ENCODE results near the gene PKN2.

The PKN2 gene

DNA sequence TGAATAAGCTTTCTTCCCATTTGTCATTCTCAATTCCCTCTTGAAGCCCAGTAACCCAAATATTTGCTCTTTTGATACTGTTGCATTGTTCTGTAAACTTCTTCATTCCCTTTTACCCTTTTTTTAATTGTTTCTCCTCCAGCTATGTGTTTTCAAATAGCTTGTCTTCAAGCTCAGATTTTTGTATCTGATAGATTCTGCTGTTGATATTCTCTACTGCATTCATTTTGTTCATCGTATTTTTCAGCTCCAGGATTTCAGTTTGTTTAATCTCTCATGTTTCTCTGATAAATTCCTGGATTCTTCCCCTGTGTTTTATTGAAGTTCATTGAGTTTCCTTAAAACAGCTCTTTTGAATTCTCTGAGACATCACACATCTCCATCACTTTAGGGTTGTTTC lies 51.8 kb downstream of the PKN2 start:
- no peak for DNase-seq

GRCh38 chr1:88736633-88737248 lies 52.7 kb downstream of the PKN2 start:
- no peak for DNase-seq

GRCh38 chr1:88737338-88737927 lies 53.4 kb downstream of the PKN2 start:
- DNase-seq, result no peak

GRCh38 chr1:88740784-88741183 lies 56.7 kb downstream of the PKN2 start:
- no peak for DNase-seq

DNA sequence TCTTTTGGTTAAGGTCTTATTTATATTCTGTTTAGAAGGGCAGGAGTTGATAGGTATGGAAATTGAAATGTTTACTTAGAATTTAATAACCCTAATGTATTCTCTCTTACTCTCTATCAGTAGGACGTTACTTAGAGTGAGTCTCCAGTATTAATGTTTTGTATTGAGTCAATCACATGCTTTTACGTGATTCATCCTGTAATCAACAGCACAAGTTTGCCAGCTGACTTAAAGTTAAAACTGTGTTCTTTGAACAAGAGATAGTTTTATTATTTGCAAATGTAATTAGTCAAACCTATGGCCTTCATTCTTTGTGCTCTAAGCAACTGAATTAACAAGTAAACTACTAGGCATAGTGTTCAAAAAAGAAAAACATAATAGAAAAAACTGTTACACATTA lies 57.3 kb downstream of the PKN2 start:
- no peak for DNase-seq

DNA sequence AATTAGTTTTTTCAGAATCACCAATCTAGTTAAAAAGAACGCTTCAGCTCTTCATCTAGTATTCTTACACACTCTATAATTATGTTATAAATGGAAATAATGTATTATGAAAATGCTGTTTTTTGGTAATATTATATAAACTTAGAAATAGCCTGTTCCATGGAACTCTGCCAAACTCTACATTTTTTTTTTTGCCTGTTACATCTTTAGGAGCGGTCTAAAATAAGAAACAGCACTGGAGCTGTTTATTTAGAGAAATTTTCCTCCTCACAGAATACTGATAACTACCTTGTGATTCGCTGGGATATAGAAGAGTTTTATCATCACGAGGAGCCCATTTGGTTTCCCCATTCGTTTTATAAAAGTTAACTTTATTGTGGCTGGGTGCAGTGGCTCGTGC lies 58.5 kb downstream of the PKN2 start:
- no peak for DNase-seq

DNA sequence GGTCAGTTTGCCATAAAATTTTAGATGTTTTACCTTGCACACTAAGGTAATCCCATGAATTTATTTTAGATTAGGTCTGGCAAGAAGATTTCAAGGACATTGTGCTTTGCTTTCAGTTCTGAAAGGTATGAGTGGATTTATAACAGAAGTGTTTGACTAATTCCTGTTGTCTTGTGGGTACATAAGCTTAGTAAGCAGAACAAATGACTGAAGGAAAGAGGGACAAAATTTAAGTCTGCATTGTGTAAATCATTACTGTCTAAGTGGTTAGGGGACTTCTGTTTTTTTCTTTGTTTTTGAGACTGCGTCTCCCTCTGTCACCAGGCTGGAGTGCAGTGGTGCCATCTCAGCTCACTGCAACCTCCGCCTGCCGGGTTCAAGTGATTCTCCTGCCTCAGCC lies 60.1 kb downstream of the PKN2 start:
- no peak for DNase-seq

GRCh38 chr1:88746916-88747315 lies 62.8 kb downstream of the PKN2 start:
- DNase-seq, result no peak

GRCh38 chr1:88751714-88752113 lies 67.6 kb downstream of the PKN2 start:
- no peak for DNase-seq

GRCh38 chr1:88753506-88753905 lies 69.4 kb downstream of the PKN2 start:
- no peak for DNase-seq

GRCh38 chr1:88763649-88764406 lies 79.8 kb downstream of the PKN2 start:
- DNase-seq, result no peak

DNA sequence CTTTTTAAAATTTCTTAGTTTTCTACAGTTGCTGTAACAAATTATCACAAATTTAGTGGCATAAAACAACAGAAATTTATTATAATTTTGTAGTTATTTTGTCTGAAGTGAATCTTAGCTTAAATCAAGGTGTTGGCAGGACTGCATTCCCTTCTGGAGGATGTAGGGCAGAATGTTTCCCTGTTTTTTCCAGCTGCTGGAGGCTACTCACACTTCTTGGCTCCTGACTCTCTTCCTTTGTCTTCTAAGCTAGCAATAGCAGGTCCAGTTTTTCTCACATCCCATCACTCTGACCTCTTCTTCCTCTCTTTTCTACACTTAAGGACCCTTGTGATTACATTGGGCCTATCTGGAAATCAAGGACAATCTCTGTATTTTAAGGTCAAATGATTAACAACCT lies 84.1 kb downstream of the PKN2 start:
- no peak for DNase-seq

DNA sequence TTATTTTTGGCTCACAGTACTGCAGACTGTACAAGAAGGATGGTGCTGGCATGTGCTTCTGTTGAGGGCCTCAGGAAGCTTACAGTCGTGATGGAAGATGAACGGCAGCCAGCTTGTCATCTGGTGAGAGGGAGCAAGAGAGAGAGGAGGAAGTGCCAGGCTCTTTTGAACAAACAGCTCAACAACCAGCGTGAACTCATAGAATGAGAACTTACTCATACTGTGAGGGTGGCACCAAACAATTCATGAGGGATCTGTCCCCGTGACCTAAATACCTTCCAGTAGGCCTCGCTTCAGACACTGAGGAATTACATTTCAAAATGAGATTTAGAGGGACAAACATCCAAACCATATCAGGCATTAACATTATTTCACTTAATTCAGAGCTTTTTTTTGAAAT lies 84.7 kb downstream of the PKN2 start:
- DNase-seq, result no peak

- DNase-seq, result no peak
Observed at GRCh38 chr1:88773540-88774150, 89.6 kb downstream of the PKN2 start.

GRCh38 chr1:88774151-88774556 lies 90.1 kb downstream of the PKN2 start:
- DNase-seq, result no peak

GRCh38 chr1:88777604-88778149 lies 93.6 kb downstream of the PKN2 start:
- no peak for DNase-seq

DNA sequence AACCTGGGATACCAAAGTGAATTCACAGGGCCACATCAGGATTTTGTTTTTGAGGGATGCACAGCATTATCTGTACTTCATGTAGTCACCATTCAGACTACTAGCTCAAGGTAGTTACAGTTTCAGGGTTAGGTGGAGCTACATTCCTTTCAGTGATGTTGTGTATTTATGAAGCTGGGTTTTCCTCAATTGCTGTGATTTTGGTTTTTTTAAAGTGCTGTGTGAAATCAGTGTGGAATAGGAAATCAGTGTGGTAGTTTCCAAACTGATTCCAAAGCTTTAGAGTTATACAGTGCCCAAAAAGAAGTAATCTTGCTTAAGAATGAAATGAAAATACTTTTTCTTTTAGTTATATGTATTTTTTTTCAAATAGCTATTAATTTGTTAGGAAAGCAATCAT lies 95.8 kb downstream of the PKN2 start:
- no peak for DNase-seq

DNA sequence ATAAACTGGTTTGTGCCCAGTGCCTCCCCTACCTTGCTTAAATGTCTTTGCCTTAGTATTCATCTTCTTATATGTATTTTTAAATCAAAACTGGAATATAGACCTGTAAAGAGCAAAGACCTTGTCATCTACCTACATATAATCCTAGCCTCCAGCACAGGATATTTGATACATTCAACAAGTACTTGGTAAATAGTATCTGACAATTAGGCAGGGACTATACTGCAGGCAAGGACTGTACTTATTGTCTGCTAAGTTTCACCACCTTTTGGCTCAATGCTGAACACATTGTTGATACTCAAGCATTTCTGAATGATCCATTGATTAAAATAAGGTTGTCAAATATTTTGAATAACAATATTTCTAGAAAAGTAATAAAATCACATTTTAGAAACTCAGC lies 96.4 kb downstream of the PKN2 start:
- no peak for DNase-seq

DNA sequence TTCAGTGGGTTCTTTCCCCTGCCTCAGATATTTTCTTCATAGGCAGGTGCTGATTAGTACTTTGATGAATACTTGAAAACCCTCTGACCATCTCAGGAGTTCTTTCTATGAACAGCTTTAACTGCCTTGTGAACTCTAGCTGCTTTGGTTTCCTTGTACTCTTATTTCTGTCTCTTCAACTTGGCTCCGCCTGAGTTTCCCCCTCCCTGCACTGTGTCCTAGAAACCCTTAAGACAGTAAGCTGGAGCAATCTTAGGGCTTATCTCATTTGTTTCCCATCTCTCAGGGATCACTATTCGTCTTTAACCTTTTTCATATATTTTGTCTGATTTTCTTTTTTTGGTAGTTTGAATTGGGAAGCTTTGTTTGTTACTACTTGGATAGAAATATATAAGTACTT lies 99.1 kb downstream of the PKN2 start:
- no peak for DNase-seq

GRCh38 chr1:88784551-88784950 lies 100.5 kb downstream of the PKN2 start:
- no peak for DNase-seq

DNA sequence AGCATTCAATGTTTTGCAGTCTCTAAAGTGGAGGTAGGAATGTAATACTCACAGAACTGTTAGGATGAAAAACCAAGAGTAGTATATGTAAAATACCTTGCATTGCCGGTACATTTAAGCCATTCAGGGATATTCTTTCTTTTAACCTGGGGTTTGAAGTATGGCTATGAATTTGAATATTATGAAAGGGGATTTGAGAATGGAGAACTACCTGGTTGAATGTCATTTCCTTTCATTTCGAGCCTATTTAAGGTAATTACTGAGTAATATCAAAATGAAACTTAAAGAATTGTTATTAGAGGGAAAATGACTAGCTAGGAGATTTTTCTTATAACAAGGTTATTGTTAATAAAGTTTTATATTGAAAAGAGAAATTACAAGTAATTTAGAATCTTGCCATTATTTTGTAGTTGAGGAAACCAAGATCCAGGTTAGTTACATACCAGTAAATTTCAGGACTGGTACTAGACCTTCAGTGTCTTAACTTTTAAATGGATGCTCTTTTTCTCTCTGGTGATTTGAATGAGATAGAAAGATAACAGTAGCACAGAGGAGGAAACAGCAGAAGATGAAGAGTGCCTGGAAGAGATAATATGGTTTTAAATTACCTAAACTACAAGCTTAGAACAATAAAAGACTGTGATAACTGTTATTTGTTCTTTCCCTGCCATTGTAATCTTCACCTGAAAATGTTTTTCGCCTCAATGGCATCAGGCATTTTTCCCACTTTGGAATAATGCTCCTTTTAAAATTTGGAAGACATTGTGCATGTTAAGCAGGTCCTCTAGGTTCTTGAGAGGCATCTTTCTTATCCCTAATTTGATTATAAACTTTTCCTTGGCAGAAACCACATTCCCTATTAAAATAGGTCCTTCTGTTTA lies 103.2 kb downstream of the PKN2 start:
- no peak for DNase-seq

DNA sequence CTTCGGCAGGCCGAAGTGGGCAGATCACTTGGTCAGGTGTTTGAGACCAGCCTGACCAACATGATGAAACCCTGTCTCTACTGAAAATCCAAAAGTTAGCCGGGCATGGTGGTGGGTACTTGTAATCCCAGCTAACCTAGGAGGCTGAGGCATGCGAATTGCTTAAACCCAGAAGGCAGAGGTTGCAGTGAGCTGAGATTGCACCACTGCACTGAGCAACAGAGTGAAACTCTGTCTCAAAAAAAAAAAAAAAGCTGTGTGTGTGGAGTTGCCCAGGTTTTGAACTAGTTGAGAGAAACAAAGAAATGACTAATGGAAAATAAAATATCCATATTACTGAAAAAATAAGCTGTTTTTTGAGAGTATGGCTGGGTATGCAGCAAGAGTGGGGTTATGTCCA lies 107.1 kb downstream of the PKN2 start:
- no peak for DNase-seq

DNA sequence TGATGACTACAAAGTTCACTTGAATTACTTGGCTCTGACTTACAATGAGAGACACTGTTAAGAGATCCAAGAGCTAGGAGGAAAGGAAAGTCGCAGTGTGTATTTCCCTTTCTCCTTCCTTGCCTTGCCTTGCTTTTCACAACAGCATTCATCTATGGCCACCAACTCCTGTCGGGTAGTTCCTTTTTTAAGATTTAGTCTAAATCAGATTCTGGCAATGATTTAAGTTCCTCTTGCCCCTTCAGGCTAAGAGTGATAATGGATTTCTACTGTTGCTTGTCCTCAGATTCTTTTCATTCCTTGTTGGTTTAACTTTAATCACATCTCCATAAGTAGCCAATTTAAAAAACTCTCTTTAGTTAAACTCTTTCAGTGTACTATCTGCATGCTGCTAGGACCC lies 115.4 kb downstream of the PKN2 start:
- DNase-seq, result no peak

Measured in activated naive CD4-positive, alpha-beta T cell (primary cell).